GM12865 (cell line): Measurements from ENCODE around the gene GNA12.
A peak's percentile ranks its signal among the peaks of the same experiment; 100 is the strongest.

Source experiments
- DNase-seq: peaks from one replicate; pipeline ENCODE4 v3.0.0; 2010; ENCODE audit warnings: low read depth
- H3K4me3 ChIP-seq: 2 replicates; pipeline ENCODE4 v1.5.1; 2011; ENCODE audit warnings: mild to moderate bottlenecking, low read depth, low read length, control low read depth
- CTCF ChIP-seq: IDR thresholded peaks from 2 replicates; pipeline ENCODE4 v1.5.1; 2011; ENCODE audit warnings: low read length, control low read depth, low read depth, inconsistent platforms; ENCODE audit not compliant: insufficient read depth; ENCODE audit errors: missing control alignments

GNA12 gene

GRCh38 chr7:2851497-2851896 lies 7.4 kb upstream of the GNA12 start:
- H3K4me3 ChIP-seq: no peak overlapping the region
- TF ChIP-seq CTCF: no peak
- DNase-seq: peak; percentile 68

GRCh38 chr7:2849941-2850766 lies 6.0 kb upstream of the GNA12 start:
- no peak for DNase-seq
- TF ChIP-seq CTCF: no peak
- no peak overlapping the region for H3K4me3 ChIP-seq

GRCh38 chr7:2845034-2845592 lies 1.0 kb upstream of the GNA12 start:
- no peak for TF ChIP-seq CTCF
- no peak for DNase-seq
- peak overlapping the region; percentile 69 for H3K4me3 ChIP-seq

GRCh38 chr7:2843711-2844152 lies 376 bp downstream of the GNA12 start:
- peak; percentile 58 for DNase-seq
- no peak for TF ChIP-seq CTCF
- peak overlapping the region; percentile 66 for H3K4me3 ChIP-seq

GRCh38 chr7:2843191-2843685 lies 870 bp downstream of the GNA12 start:
- DNase-seq: no peak
- TF ChIP-seq CTCF: no peak
- peak overlapping the region; percentile 66 for H3K4me3 ChIP-seq

- no peak overlapping the region for H3K4me3 ChIP-seq
- no peak for TF ChIP-seq CTCF
- no peak for DNase-seq
These were observed 2.2 kb downstream of the GNA12 start for GRCh38 chr7:2841907-2842306.
